ENCODE measurements around the gene CD36. TPM values are rescaled to one million over a fixed set of nuclear protein-coding genes. Genes with fewer than 3 reads are reported as not detected.

The CD36 gene
- total RNA-seq, 2 donors from 2014 or later = 8.7 to 26.5 TPM

DNA sequence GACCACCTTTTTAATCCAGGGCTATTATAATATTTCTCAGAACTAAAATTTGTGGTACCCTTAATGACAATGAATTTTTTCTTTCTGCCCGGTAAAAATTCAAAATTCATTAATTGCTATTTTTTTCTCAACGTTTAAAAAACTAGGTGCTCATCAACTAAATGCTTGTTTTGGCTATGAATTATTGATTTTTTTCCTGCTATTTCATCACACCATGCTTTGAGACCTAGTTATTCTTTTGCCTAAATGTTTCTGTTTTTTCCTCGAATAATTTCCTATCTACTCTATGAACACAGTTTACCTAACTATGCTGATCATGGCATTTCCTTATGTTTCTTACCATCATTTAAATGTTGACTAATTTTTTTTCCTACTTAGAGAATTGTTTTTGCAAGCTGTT, 5.6 kb upstream of the CD36 start:
- no peak overlapping the region for H3K9ac ChIP-seq (ENCODE audit: low read depth in 2 of 2, low read length in 2 of 2)
- TF ChIP-seq CTCF (IDR thresholded peaks at IDR 0.05) = no peak
- no peaks in the 10 kb centered on the region for H3K27me3 ChIP-seq
- H3K9me3 ChIP-seq = no peaks in the 10 kb centered on the region
- H3K27ac ChIP-seq = no peak overlapping the region
- H3K36me3 ChIP-seq = no peaks in the 10 kb centered on the region
- no peak for DNase-seq
- H3K4me3 ChIP-seq = no peak overlapping the region
- intact Hi-C loops (cut with DNase I) = no loop called here
- no peaks in the 10 kb centered on the region for H3K4me1 ChIP-seq

DNA sequence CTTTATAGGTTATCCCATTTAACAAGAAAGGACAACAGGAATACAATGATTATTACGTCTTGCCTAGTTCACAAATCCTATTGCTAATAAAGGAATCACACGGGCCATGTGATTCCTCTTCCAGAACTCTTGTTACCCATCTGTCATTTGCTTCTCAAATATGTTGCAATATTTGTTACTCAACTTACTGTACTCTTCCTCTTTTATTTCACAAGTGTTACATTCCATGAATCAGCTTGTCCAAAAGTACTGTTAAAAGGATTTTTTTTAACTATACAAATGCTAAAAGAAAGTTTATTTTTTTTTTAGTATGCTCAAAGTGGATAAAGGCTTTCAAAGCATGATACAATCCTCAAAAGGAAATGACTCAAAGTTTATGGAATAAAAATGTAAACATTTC, 3.9 kb upstream of the CD36 start:
- DNase-seq = no peak
- no peaks in the 10 kb centered on the region for H3K27me3 ChIP-seq
- intact Hi-C loops (cut with DNase I) = no loop called here
- H3K36me3 ChIP-seq = no peaks in the 10 kb centered on the region
- no peaks in the 10 kb centered on the region for H3K9me3 ChIP-seq
- no peaks in the 10 kb centered on the region for H3K4me1 ChIP-seq
- H3K27ac ChIP-seq = no peak overlapping the region
- H3K4me3 ChIP-seq = no peak overlapping the region
- no peak overlapping the region for H3K9ac ChIP-seq (ENCODE audit: low read depth in 2 of 2, low read length in 2 of 2)
- TF ChIP-seq CTCF (IDR thresholded peaks at IDR 0.05) = no peak

DNA sequence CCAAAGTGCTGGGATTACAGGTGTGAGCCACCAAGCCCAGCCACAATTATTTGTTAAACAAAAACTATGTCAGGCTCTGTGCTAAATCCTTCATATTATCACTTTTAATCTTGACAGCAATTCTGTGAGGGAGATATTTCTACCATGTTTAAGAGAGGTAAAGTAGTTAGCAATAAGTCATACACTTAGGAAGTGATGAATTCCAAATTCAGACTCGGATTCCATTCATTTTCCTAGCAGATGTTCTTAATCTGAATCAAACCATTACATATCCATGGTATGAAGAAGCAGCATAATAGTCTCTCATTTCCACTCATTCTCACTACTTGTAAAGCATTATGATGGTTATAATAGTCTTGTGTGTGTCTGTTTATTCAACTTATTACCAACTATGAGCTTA, 2.9 kb upstream of the CD36 start:
- no peaks in the 10 kb centered on the region for H3K9me3 ChIP-seq
- no peaks in the 10 kb centered on the region for H3K4me1 ChIP-seq
- no peak for DNase-seq
- no peaks in the 10 kb centered on the region for H3K27me3 ChIP-seq
- H3K27ac ChIP-seq = no peak overlapping the region
- no peak overlapping the region for H3K4me3 ChIP-seq
- H3K9ac ChIP-seq (ENCODE audit: low read depth in 2 of 2, low read length in 2 of 2) = no peak overlapping the region
- no peak for TF ChIP-seq CTCF (IDR thresholded peaks at IDR 0.05)
- H3K36me3 ChIP-seq = no peaks in the 10 kb centered on the region
- intact Hi-C loops (cut with DNase I) = no loop called here

- no peaks in the 10 kb centered on the region for H3K27me3 ChIP-seq
- no peaks in the 10 kb centered on the region for H3K9me3 ChIP-seq
- H3K9ac ChIP-seq (ENCODE audit: low read depth in 2 of 2, low read length in 2 of 2) = no peak overlapping the region
- no peak for TF ChIP-seq CTCF (IDR thresholded peaks at IDR 0.05)
- no peaks in the 10 kb centered on the region for H3K4me1 ChIP-seq
- intact Hi-C loops (cut with DNase I) = no loop called here
- H3K27ac ChIP-seq = no peak overlapping the region
- DNase-seq = no peak
- H3K36me3 ChIP-seq = no peaks in the 10 kb centered on the region
- H3K4me3 ChIP-seq = no peak overlapping the region
Observed at GRCh38 chr7:80635998-80636397, 2.4 kb upstream of the CD36 start.

DNA sequence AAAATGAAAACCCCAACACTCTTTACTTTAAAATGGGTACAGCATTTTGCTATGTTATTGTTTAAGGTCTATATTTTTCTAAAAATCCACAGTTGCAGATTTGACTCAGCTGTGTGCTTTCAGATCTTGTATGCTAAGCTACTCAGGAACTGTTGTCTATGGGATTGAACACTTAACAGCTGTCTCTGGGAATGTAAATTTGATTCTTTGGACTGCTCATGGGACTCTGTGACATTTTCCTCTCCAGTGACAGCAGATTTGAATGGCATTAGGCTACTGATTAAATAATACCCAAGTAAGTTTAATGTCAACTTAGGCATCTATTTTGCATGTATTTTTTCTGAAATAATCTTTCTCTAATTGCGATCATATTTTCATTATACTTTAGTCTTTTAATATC, 1.7 kb upstream of the CD36 start:
- H3K27ac ChIP-seq = no peak overlapping the region
- DNase-seq = no peak
- no peak overlapping the region for H3K4me3 ChIP-seq
- H3K9ac ChIP-seq (ENCODE audit: low read depth in 2 of 2, low read length in 2 of 2) = no peak overlapping the region
- H3K4me1 ChIP-seq = no peaks in the 10 kb centered on the region
- no peaks in the 10 kb centered on the region for H3K36me3 ChIP-seq
- no peak for TF ChIP-seq CTCF (IDR thresholded peaks at IDR 0.05)
- H3K27me3 ChIP-seq = no peaks in the 10 kb centered on the region
- intact Hi-C loops (cut with DNase I) = no loop called here
- no peaks in the 10 kb centered on the region for H3K9me3 ChIP-seq

DNA sequence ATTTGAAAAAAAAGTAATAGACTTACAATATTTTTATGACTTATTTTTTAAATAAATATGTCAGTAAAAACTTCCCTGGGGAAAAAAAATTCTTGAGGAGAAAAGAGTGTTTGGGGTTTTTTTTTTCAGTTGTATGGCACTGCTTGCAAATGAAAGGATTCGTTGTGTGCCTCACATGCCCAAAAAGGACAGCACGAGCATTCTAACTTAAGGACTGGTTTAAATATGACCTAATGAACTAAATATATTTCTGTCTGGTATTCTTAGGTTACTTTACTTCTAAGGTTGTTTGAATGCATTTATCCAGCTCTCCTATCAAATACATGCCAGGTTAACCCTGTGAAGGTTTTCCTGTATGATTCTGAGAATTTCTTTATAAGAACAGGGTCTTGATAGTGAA, 988 bp upstream of the CD36 start:
- Histone ChIP-seq H3K9me3 (no peaks in the 10 kb centered on the region), H3K27me3 (no peaks in the 10 kb centered on the region), H3K27ac (no peak overlapping the region), H3K4me1 (no peaks in the 10 kb centered on the region), H3K9ac (ENCODE audit: low read depth in 2 of 2, low read length in 2 of 2) (no peak overlapping the region), H3K36me3 (no peaks in the 10 kb centered on the region), H3K4me3 (no peak overlapping the region)
- intact Hi-C loops (cut with DNase I) = no loop called here
- no peak for TF ChIP-seq CTCF (IDR thresholded peaks at IDR 0.05)
- no peak for DNase-seq

Measured in colonic mucosa (tissue), 4 donors.